AG04450 (cell line): ENCODE measurements around the gene IQSEC2. TPM values are rescaled to one million over a fixed set of nuclear protein-coding genes. Genes with fewer than 3 reads are reported as not detected.

Experiments
- CTCF ChIA-PET: fragments of 300-600, 350-600 bp; formaldehyde crosslinking; extraction: SDS; loops from one replicate; lab custom pipeline; 2022; ENCODE audit warnings: antibody characterized with exemption, inconsistent platforms; lab: Charles Lee
- POLR2A ChIA-PET: fragments of 350-600 bp; formaldehyde crosslinking; extraction: SDS; loops from one replicate; lab custom pipeline; 2021; ENCODE audit warnings: antibody characterized with exemption, inconsistent platforms; lab: Yijun Ruan, JAX
- DNase-seq: peaks from one replicate; pipeline ENCODE4 v3.0.0-alpha.2; 2011; ENCODE audit warnings: low read depth, low spot score
- H3K27ac ChIP-seq: one replicate; pipeline ENCODE4 v1.5.1; 2012; ENCODE audit warnings: low read depth, low read length, control low read depth
- H3K27me3 ChIP-seq: one replicate; pipeline ENCODE4 v1.6.0; 2012; ENCODE audit warnings: low read length; ENCODE audit not compliant: control insufficient read depth, insufficient read depth
- H3K4me3 ChIP-seq: 2 replicates; pipeline ENCODE4 v1.5.1; 2011; ENCODE audit warnings: mild to moderate bottlenecking, low read depth, low read length, control low read depth
- H3K9me3 ChIP-seq: 2 replicates; pipeline ENCODE4 v1.5.1; 2012; ENCODE audit warnings: low read length; ENCODE audit not compliant: control insufficient read depth, insufficient read depth
- CTCF ChIP-seq: IDR thresholded peaks from 2 replicates; pipeline ENCODE4 v1.5.1; 2011; ENCODE audit warnings: low read depth, low read length, control low read depth, inconsistent platforms
- polyA plus RNA-seq: library from polyadenylated mRNA; depleted of rRNA; stranded (reverse); fragments of >200 nt; gene quantifications from 2 replicates; pipeline ENCODE4 v1.2.3, GENCODE V29; 2011

The IQSEC2 gene
- polyA plus RNA-seq, 1 experiment, result 9.1 TPM

DNA sequence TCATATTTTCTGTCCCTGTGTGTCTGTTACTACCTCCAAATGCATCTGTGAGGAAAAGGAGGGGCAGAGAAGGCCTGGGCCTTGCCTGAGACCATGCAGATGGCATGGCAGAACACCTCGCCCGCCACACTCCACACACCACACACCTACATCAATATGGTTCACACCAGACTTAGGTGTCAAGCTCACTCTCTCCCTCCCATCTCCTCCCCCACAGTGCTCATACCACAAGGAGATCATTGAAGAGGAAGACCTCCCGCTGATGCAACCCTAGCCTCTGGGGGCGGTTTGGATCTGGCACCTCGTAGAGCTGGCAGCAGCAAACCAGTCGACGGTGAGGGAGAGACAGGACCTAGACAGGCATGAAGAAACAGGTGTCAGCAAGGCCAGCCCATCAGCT lies 39.8 kb downstream of the IQSEC2 start:
- ChIA-PET CTCF (no interaction called here), POLR2A (no interaction called here)
- TF ChIP-seq CTCF, result no peak
- Histone ChIP-seq H3K4me3 (no peak overlapping the region), H3K9me3 (no peaks in the 10 kb centered on the region), H3K27me3 (no peaks in the 10 kb centered on the region), H3K27ac (no peak overlapping the region)
- no peak for DNase-seq

DNA sequence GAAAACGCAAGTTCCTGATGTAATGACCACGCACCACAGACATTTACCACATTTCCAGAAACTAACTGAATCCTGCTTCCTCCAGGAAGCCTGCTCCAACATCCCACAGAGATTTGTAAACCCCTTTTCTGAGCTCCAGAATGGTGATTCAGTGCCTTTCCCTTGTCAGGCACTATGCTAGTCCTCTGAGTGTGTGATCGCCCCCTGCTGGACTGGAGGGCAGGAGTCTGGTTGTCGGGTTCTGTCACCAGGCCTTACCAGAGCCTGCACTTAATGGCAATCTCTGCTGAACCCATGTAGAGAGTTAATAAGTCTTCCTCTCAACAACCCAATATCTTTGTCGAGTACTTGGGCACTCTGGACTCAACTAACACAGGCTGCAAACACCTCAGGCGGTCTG lies 41.9 kb downstream of the IQSEC2 start:
- ChIA-PET POLR2A (no interaction called here), CTCF (interaction anchor here (0.6 kb wide), 1 partner anchor 11 kb away, joined by 3 read pairs; no protein-coding TSS in a partner anchor)
- Histone ChIP-seq H3K27me3 (no peaks in the 10 kb centered on the region), H3K4me3 (no peak overlapping the region), H3K27ac (no peak overlapping the region), H3K9me3 (no peaks in the 10 kb centered on the region)
- TF ChIP-seq CTCF, result no peak
- no peak for DNase-seq

GRCh38 chrX:53237056-53237455 lies 44.3 kb downstream of the IQSEC2 start:
- H3K4me3 ChIP-seq, result no peak overlapping the region
- H3K27ac ChIP-seq, result no peak overlapping the region
- TF ChIP-seq CTCF, result no peak
- no peak for DNase-seq
- no peaks in the 10 kb centered on the region for H3K9me3 ChIP-seq
- H3K27me3 ChIP-seq, result no peaks in the 10 kb centered on the region
- CTCF ChIA-PET, result interaction anchor here (0.7 to 1.2 kb wide), 2 partner anchors 25 to 47 kb away, joined by 4 read pairs; no protein-coding TSS in a partner anchor
- POLR2A ChIA-PET, result no interaction called here

DNA sequence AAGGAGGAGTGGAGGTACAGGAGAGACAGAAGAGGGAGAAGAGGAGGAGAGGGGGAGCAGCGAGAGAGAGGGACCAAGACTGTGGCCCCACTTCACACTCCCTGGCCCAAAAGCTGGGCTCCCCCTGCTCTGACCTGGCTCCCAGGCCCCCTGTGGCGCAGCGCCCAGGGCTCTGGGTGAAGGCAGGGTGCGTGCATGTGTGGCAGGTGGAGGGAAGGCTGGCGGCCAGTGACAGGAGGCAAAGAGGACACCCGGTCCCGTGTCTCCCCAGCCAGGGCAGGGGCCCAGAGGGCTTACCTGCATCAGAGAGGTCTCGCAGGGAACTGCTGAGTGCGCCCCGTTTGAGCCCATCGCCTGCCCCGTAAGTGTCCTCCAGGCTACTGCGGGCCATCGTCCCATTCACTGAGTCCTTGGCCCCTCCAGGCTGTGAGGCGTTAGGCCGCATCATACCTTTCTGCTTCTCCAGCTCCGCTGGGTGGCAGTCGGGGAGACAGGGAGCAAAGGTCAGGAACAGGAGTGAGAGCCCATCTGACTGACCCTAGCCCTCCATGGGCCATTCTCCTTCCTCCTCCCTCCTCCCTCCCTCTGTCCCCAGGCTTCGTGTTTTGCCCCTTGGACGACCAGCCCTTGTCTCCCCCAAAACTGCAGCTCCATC lies 45.2 kb downstream of the IQSEC2 start:
- TF ChIP-seq CTCF, result no peak
- no peaks in the 10 kb centered on the region for H3K9me3 ChIP-seq
- H3K4me3 ChIP-seq, result no peak overlapping the region
- DNase-seq, result no peak
- H3K27me3 ChIP-seq, result no peaks in the 10 kb centered on the region
- ChIA-PET POLR2A (no interaction called here), CTCF (interaction anchor here (1.4 kb wide), 1 partner anchor 48 kb away, joined by 3 read pairs; no protein-coding TSS in a partner anchor)
- H3K27ac ChIP-seq, result no peak overlapping the region

DNA sequence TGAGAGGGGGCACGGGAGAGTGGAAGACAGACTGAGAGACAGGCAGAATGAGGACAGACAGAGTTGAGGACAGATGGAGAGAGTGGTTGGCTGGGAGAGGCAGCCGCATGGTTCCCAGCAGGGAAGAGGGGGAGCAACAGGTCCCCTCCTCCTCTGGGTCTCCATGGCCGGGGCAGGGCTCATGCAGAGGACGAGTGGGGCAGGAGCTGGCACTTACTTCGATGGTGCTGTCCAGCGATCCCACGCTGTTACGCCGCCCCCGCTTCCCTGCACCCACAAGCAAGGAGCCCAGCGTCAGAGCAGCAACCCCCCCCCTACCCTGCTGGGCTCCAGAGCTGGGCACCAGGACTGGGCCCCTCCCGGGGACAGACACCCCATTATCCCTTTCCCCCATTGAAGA lies 45.8 kb downstream of the IQSEC2 start:
- no peak for DNase-seq
- Histone ChIP-seq H3K9me3 (no peaks in the 10 kb centered on the region), H3K27ac (no peak overlapping the region), H3K27me3 (no peaks in the 10 kb centered on the region), H3K4me3 (no peak overlapping the region)
- CTCF ChIA-PET, result interaction anchor here (1.4 kb wide), 1 partner anchor 49 kb away, joined by 3 read pairs; no protein-coding TSS in a partner anchor
- no peak for TF ChIP-seq CTCF
- POLR2A ChIA-PET, result no interaction called here
